ENCODE results near the gene RPS15. TPM values are rescaled to one million over a fixed set of nuclear protein-coding genes. Genes with fewer than 3 reads are reported as not detected.

RPS15 gene
- polyA plus RNA-seq, 1 of the 3 experiments (the other 2 are of a cell fraction), result 3,749 TPM

DNA sequence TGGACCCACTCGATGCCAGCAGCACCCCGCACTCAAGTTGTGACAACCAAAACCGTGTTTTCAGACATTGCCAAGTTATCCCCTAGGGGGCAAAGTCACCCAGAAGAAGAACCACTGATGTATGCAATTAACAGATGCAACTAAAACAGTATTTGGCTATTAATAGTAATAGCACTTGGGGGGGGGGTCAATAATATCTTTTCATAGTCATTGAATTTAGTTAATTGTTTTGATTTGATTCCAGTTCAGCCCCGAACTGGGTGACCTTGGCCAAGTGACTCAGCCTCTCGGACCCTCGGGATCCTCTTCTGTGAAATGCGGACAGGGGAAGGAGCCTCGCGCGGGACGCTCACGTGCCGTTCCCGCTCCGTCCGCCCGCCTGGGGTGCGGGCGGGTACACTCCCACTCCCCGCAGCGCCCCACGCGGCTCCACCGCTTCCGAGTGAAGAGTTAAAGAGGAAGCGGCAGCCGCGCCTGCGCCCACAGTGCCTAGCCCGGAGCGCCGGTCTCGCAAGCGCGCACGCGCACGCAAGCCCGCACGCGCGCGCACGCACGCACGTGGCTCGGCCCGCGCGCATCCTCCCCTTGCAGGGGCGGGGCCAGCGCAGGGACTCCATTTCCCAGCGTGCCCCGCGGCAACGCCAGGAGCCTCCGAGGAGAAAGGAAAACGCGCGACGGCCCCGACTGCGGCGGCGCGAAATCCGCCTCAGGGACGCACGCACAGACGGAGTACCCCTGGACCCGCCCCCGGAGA, 31.2 kb upstream of the RPS15 start:
- Histone ChIP-seq H3F3A (replicated peaks; ENCODE audit: insufficient read depth) (peaks cover 13% of the 10 kb centered on the region), H3K79me2 (ENCODE audit: insufficient read depth) (peaks cover 43% of the 10 kb centered on the region), H3K4me2 (peak overlapping the region; percentile 75), H3K36me3 (replicated peaks in 1 of 2; ENCODE audit: control insufficient read depth in 1 of 2, insufficient read depth in 2 of 2, low read length in 1 of 2) (no peaks in the 10 kb centered on the region), H3K27ac (ENCODE audit: low read depth in 2 of 2, low read length in 1 of 2) (peak overlapping the region; percentile 71 to 80), H3K4me3 (ENCODE audit: low read depth in 2 of 2, low read length in 1 of 2) (peak overlapping the region; percentile 57 to 62), H3K9me2 (no peaks in the 10 kb centered on the region), H2AFZ (ENCODE audit: low read depth) (peak overlapping the region; percentile 86), H3K27me3 (ENCODE audit: insufficient read depth) (no peaks in the 10 kb centered on the region), H4K20me1 (ENCODE audit: insufficient read depth) (peaks cover 35% of the 10 kb centered on the region), H3K9me3 (no peaks in the 10 kb centered on the region), H3K4me1 (ENCODE audit: control insufficient read depth in 1 of 2, insufficient read depth in 2 of 2, low read depth in 1 of 2, low read length in 1 of 2) (peaks cover 6 to 27% of the 10 kb centered on the region in 2 experiments; a peak in 2 of 4 replicates), H3K9ac (peak overlapping the region; percentile 69; the same call in 1 of the 2 replicates)
- peak; percentile 98 for DNase-seq
- ChIA-PET CTCF (interaction anchor here (1.3 kb wide), 1 partner anchor 38 kb away, joined by 3 read pairs; no protein-coding TSS in a partner anchor), POLR2A (no interaction called here)
- 0% methylated on average over 4 of the region's 72 CpGs for WGBS (ENCODE audit: low lambda C conversion rate)
- TF ChIP-seq, protein P1, sequence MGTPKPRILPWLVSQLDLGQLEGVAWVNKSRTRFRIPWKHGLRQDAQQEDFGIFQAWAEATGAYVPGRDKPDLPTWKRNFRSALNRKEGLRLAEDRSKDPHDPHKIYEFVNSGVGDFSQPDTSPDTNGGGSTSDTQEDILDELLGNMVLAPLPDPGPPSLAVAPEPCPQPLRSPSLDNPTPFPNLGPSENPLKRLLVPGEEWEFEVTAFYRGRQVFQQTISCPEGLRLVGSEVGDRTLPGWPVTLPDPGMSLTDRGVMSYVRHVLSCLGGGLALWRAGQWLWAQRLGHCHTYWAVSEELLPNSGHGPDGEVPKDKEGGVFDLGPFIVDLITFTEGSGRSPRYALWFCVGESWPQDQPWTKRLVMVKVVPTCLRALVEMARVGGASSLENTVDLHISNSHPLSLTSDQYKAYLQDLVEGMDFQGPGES (IDR thresholded peaks at IDR 0.05; ENCODE audit: low read depth, low read length), result no peak
- TF ChIP-seq SMC3 (IDR thresholded peaks at IDR 0.05; ENCODE audit: low read depth, low read length) (0 out of 2 replicates have a peak, but pooled peaks have one; percentile 15), EZH2phosphoT487 (IDR thresholded peaks at IDR 0.05; ENCODE audit: borderline replicate concordance, low read depth) (no peak), MEF2A (IDR thresholded peaks at IDR 0.05; ENCODE audit: borderline replicate concordance, low read depth) (no peak), RXRA (IDR thresholded peaks at IDR 0.05; ENCODE audit: borderline replicate concordance, low read depth) (no peak), RCOR1 (IDR thresholded peaks at IDR 0.05; ENCODE audit: low read length) (no peak), NFIC (IDR thresholded peaks at IDR 0.05; ENCODE audit: borderline replicate concordance) (no peak), POLR2AphosphoS5 (IDR thresholded peaks at IDR 0.05; ENCODE audit: low read depth, low read length) (peak; percentile 82), TAF1 (IDR thresholded peaks at IDR 0.05; ENCODE audit: borderline replicate concordance, low read depth, low read length) (peak; percentile 7; the same call in 1 of the 2 replicates), TEAD4 (IDR thresholded peaks at IDR 0.05; ENCODE audit: borderline replicate concordance, insufficient read depth) (no peak), MXI1 (IDR thresholded peaks at IDR 0.05; ENCODE audit: low read depth, low read length) (peak; percentile 74), JUND (IDR thresholded peaks at IDR 0.05) (no peak), FOXM1 (IDR thresholded peaks at IDR 0.05; ENCODE audit: low read depth) (no peak), NRF1 (IDR thresholded peaks at IDR 0.05; ENCODE audit: low read depth, low read length) (peak; percentile 81), SIN3A (IDR thresholded peaks at IDR 0.05; ENCODE audit: borderline replicate concordance, low read depth, low read length) (0 out of 2 replicates have a peak, but pooled peaks have one; percentile 25), YY1 (IDR thresholded peaks at IDR 0.05; ENCODE audit: low read depth) (no peak), RAD21 (IDR thresholded peaks at IDR 0.05; ENCODE audit: low read length) (peak; percentile 34), TCF12 (IDR thresholded peaks at IDR 0.05) (peak; percentile 13; the same call in 1 of the 2 replicates), EP300 (IDR thresholded peaks at IDR 0.05; ENCODE audit: borderline replicate concordance in 1 of 2, low read depth in 1 of 2, low read length in 1 of 2) (no peak), RFX5 (IDR thresholded peaks at IDR 0.05; ENCODE audit: low read length) (no peak), GATA2 (CRISPR knock-in tag; IDR thresholded peaks at IDR 0.05) (no peak), GABPA (IDR thresholded peaks at IDR 0.05; ENCODE audit: low read depth) (peak; percentile 6; the same call in 1 of the 2 replicates)
- TF ChIP-seq, protein P2, sequence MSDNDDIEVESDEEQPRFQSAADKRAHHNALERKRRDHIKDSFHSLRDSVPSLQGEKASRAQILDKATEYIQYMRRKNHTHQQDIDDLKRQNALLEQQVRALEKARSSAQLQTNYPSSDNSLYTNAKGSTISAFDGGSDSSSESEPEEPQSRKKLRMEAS (IDR thresholded peaks at IDR 0.05; ENCODE audit: low read depth), result no peak; the same call in 1 of the 2 replicates
- TF ChIP-seq, protein P3, sequence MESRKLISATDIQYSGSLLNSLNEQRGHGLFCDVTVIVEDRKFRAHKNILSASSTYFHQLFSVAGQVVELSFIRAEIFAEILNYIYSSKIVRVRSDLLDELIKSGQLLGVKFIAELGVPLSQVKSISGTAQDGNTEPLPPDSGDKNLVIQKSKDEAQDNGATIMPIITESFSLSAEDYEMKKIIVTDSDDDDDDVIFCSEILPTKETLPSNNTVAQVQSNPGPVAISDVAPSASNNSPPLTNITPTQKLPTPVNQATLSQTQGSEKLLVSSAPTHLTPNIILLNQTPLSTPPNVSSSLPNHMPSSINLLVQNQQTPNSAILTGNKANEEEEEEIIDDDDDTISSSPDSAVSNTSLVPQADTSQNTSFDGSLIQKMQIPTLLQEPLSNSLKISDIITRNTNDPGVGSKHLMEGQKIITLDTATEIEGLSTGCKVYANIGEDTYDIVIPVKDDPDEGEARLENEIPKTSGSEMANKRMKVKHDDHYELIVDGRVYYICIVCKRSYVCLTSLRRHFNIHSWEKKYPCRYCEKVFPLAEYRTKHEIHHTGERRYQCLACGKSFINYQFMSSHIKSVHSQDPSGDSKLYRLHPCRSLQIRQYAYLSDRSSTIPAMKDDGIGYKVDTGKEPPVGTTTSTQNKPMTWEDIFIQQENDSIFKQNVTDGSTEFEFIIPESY (IDR thresholded peaks at IDR 0.05; ENCODE audit: borderline replicate concordance, low read depth), result 0 out of 2 replicates have a peak, but pooled peaks have one; percentile 22
- TF ChIP-seq, protein P4, sequence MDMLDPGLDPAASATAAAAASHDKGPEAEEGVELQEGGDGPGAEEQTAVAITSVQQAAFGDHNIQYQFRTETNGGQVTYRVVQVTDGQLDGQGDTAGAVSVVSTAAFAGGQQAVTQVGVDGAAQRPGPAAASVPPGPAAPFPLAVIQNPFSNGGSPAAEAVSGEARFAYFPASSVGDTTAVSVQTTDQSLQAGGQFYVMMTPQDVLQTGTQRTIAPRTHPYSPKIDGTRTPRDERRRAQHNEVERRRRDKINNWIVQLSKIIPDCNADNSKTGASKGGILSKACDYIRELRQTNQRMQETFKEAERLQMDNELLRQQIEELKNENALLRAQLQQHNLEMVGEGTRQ (IDR thresholded peaks at IDR 0.05; ENCODE audit: borderline replicate concordance, low read depth, low read length), result peak; percentile 39; the same call in 1 of the 2 replicates
- TF ChIP-seq, protein P5, sequence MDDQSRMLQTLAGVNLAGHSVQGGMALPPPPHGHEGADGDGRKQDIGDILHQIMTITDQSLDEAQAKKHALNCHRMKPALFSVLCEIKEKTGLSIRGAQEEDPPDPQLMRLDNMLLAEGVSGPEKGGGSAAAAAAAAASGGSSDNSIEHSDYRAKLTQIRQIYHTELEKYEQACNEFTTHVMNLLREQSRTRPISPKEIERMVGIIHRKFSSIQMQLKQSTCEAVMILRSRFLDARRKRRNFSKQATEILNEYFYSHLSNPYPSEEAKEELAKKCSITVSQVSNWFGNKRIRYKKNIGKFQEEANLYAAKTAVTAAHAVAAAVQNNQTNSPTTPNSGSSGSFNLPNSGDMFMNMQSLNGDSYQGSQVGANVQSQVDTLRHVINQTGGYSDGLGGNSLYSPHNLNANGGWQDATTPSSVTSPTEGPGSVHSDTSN (IDR thresholded peaks at IDR 0.05), result no peak
- TF ChIP-seq, protein P6, sequence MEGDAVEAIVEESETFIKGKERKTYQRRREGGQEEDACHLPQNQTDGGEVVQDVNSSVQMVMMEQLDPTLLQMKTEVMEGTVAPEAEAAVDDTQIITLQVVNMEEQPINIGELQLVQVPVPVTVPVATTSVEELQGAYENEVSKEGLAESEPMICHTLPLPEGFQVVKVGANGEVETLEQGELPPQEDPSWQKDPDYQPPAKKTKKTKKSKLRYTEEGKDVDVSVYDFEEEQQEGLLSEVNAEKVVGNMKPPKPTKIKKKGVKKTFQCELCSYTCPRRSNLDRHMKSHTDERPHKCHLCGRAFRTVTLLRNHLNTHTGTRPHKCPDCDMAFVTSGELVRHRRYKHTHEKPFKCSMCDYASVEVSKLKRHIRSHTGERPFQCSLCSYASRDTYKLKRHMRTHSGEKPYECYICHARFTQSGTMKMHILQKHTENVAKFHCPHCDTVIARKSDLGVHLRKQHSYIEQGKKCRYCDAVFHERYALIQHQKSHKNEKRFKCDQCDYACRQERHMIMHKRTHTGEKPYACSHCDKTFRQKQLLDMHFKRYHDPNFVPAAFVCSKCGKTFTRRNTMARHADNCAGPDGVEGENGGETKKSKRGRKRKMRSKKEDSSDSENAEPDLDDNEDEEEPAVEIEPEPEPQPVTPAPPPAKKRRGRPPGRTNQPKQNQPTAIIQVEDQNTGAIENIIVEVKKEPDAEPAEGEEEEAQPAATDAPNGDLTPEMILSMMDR (IDR thresholded peaks at IDR 0.05), result peak; percentile 69

All from SK-N-SH (cell line).